ENCODE data around the gene NXPH4.

NXPH4 gene

DNA sequence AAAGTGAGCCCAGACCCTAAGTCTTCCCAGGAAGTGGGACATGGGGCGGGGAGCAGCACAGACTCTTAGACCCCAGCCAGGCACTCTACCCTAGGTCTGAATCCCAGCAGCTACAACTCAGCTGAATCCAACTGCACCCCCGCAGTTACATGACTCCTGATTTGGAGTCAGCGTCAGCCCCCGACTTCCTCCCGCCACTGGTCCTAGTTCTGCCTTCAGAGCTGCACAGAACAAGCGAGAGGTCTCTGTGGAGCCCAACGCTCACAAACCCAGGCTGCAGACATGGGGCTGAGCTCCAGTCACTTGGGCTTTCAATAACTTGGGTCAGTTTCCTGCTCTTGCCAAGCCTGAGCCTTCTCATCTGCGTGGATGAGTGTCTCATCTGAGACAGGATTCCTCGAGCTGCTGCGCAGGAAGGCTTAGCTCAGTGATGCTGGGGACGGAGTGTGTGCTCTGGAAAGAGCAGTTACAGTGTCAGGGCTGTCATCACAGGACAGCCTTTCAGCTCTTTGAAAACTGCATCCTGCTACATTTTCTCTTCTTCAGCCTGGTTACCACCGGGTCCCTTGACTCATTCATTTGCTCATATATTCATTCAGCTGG is 30.6 kb upstream of the NXPH4 start:
- H3K9me3 ChIP-seq (ENCODE audit: control insufficient read depth, low read length): no peaks in the 10 kb centered on the region
- H3K79me2 ChIP-seq: no peaks in the 10 kb centered on the region
- no peak overlapping the region for H3K27ac ChIP-seq
- H2AFZ ChIP-seq: no peak overlapping the region
- H3K36me3 ChIP-seq (ENCODE audit: control insufficient read depth, insufficient read depth, low read length): no peaks in the 10 kb centered on the region
- H3K9ac ChIP-seq: no peak overlapping the region
- H3K4me1 ChIP-seq: no peaks in the 10 kb centered on the region
- no peak for TF ChIP-seq CTCF (IDR thresholded peaks at IDR 0.05)
- no peaks in the 10 kb centered on the region for H3K27me3 ChIP-seq (ENCODE audit: control insufficient read depth, insufficient read depth, low read length)
- H3K4me3 ChIP-seq (ENCODE audit: low read depth, low read length): no peak overlapping the region
- H3K4me2 ChIP-seq (ENCODE audit: low read length): no peak overlapping the region

DNA sequence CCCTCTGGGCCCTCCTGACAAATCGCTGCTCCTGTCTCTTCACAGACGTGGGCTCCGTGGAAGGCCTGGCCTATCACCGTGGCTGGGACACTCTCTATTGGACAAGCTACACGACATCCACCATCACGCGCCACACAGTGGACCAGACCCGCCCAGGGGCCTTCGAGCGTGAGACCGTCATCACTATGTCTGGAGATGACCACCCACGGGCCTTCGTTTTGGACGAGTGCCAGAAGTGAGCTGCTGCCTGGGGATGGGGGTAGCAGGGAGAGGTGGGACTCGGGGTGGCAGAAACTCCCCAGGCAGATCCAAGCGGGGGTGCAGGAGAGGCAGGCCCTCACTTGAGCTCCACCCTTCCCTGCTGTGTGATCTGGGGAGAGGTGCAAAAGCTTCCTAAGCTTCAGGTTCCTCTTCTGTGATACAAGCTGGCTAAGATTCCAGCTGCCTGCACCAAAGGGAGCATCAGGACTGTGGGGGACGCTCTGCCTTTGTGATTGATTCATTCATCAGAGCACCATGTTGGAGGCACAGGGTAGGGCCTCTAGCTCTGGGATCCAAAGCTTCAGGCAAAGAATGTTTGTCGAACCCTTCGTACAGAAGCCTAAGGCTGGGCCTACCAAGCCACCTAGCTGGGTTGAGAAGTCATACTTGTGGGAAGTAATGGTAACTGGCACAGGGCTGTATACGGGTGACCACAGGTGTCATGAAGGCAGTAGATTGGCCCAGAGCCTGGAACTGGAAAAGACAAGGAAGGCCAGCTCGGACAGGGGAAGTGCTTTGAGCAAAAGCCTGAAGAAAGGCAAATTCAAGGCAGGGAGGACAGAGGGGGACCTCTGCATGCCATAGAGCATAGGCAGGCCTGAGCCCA is 29.1 kb upstream of the NXPH4 start:
- no peak overlapping the region for H3K9ac ChIP-seq
- no peaks in the 10 kb centered on the region for H3K9me3 ChIP-seq (ENCODE audit: control insufficient read depth, low read length)
- no peak overlapping the region for H3K4me2 ChIP-seq (ENCODE audit: low read length)
- H3K36me3 ChIP-seq (ENCODE audit: control insufficient read depth, insufficient read depth, low read length): no peaks in the 10 kb centered on the region
- H3K27ac ChIP-seq: no peak overlapping the region
- H3K79me2 ChIP-seq: no peaks in the 10 kb centered on the region
- H3K27me3 ChIP-seq (ENCODE audit: control insufficient read depth, insufficient read depth, low read length): no peaks in the 10 kb centered on the region
- TF ChIP-seq CTCF (IDR thresholded peaks at IDR 0.05): no peak
- H3K4me3 ChIP-seq (ENCODE audit: low read depth, low read length): no peak overlapping the region
- H3K4me1 ChIP-seq: no peaks in the 10 kb centered on the region
- H2AFZ ChIP-seq: no peak overlapping the region

GRCh38 chr12:57188090-57188425 is 28.5 kb upstream of the NXPH4 start:
- Histone ChIP-seq H3K4me2 (ENCODE audit: low read length) (no peak overlapping the region), H3K4me3 (ENCODE audit: low read depth, low read length) (no peak overlapping the region), H3K27ac (no peak overlapping the region), H3K4me1 (no peaks in the 10 kb centered on the region), H3K9me3 (ENCODE audit: control insufficient read depth, low read length) (no peaks in the 10 kb centered on the region), H3K79me2 (no peaks in the 10 kb centered on the region), H3K27me3 (ENCODE audit: control insufficient read depth, insufficient read depth, low read length) (no peaks in the 10 kb centered on the region), H3K9ac (no peak overlapping the region), H2AFZ (no peak overlapping the region), H3K36me3 (ENCODE audit: control insufficient read depth, insufficient read depth, low read length) (no peaks in the 10 kb centered on the region)
- TF ChIP-seq CTCF (IDR thresholded peaks at IDR 0.05): no peak

DNA sequence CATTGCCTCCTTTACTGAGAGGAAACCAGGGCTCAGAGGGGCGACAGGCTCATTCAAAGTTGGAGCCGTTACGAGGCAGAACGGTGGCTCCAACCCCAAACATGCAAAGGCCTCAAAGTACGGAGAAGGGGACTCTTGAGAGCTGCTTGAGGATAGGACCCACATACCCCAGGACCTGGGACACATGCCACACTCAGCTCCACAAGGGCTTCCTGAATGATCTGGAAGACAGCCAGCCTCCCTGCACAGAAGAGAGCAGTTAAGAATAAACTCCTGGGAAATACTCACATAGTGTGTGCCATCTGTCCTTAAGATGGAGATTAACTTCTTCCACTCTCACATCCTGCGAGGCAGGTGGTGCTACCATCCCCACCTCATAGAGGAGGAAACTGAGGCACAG is 26.6 kb upstream of the NXPH4 start:
- Histone ChIP-seq H3K4me1 (no peaks in the 10 kb centered on the region), H3K36me3 (ENCODE audit: control insufficient read depth, insufficient read depth, low read length) (no peaks in the 10 kb centered on the region), H3K27me3 (ENCODE audit: control insufficient read depth, insufficient read depth, low read length) (no peaks in the 10 kb centered on the region), H3K79me2 (no peaks in the 10 kb centered on the region), H3K9ac (no peak overlapping the region), H3K27ac (no peak overlapping the region), H3K9me3 (ENCODE audit: control insufficient read depth, low read length) (no peaks in the 10 kb centered on the region), H3K4me2 (ENCODE audit: low read length) (no peak overlapping the region), H3K4me3 (ENCODE audit: low read depth, low read length) (no peak overlapping the region), H2AFZ (no peak overlapping the region)
- TF ChIP-seq CTCF (IDR thresholded peaks at IDR 0.05): no peak

DNA sequence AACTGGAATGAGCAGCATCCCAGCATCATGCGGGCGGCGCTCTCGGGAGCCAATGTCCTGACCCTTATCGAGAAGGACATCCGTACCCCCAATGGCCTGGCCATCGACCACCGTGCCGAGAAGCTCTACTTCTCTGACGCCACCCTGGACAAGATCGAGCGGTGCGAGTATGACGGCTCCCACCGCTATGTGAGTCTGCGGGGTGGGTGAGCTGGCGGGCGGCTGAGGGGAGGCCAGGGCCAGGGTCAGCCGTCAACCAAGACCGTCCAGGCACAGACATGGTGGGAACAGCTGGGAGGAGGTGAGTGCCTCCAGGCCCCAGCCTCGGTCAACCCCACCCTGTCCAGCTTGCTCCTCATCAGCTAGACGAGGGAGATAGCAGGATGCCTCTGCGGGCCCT is 25.8 kb upstream of the NXPH4 start:
- Histone ChIP-seq H3K4me2 (ENCODE audit: low read length) (no peak overlapping the region), H3K4me1 (no peaks in the 10 kb centered on the region), H2AFZ (no peak overlapping the region), H3K36me3 (ENCODE audit: control insufficient read depth, insufficient read depth, low read length) (no peaks in the 10 kb centered on the region), H3K9me3 (ENCODE audit: control insufficient read depth, low read length) (no peaks in the 10 kb centered on the region), H3K27ac (no peak overlapping the region), H3K4me3 (ENCODE audit: low read depth, low read length) (no peak overlapping the region), H3K79me2 (no peaks in the 10 kb centered on the region), H3K9ac (no peak overlapping the region), H3K27me3 (ENCODE audit: control insufficient read depth, insufficient read depth, low read length) (no peaks in the 10 kb centered on the region)
- TF ChIP-seq CTCF (IDR thresholded peaks at IDR 0.05): no peak

All from parathyroid adenoma (tissue), 2 donors.